Measurements from ENCODE around the gene SFMBT1.

The SFMBT1 gene

GRCh38 chr3:53071882-53072431 lies 26.1 kb upstream of the SFMBT1 start:
- Histone ChIP-seq H3K9ac (ENCODE audit: low read depth, low read length, poor library complexity, severe bottlenecking) (peak overlapping the region; percentile 55), H3K9me2 (replicated peaks; ENCODE audit: low read depth, low read length) (no peaks in the 10 kb centered on the region), H3K4me2 (ENCODE audit: low read depth, low read length, poor library complexity, severe bottlenecking) (peak overlapping the region; percentile 85), H2AFZ (ENCODE audit: low read length) (peak overlapping the region; percentile 97), H3K9me3 (ENCODE audit: insufficient read depth, low read depth, low read length) (no peaks in the 10 kb centered on the region), H4K20me1 (ENCODE audit: insufficient read depth, low read length, poor library complexity, severe bottlenecking) (no peaks in the 10 kb centered on the region), H3K27me3 (ENCODE audit: insufficient read depth, low read length, poor library complexity, severe bottlenecking) (no peaks in the 10 kb centered on the region), H3K36me3 (ENCODE audit: insufficient read depth, low read length) (no peaks in the 10 kb centered on the region), H3F3A (ENCODE audit: low read depth) (no peaks in the 10 kb centered on the region), H3K4me1 (ENCODE audit: insufficient read depth, low read length, poor library complexity, severe bottlenecking) (peaks cover 10% of the 10 kb centered on the region), H3K79me2 (ENCODE audit: insufficient read depth, low read length) (no peaks in the 10 kb centered on the region), H3K4me3 (ENCODE audit: low read length, poor library complexity, severe bottlenecking) (peak overlapping the region; percentile 70)
- TF ChIP-seq CTCF (conservative IDR thresholded peaks at IDR 0.05; ENCODE audit: low read length): no peak
- no peak for TF ChIP-seq EZH2phosphoT487 (IDR thresholded peaks at IDR 0.05; ENCODE audit: borderline replicate concordance)

- Histone ChIP-seq H4K20me1 (ENCODE audit: insufficient read depth, low read length, poor library complexity, severe bottlenecking) (no peaks in the 10 kb centered on the region), H3K4me3 (ENCODE audit: low read length, poor library complexity, severe bottlenecking) (no peak overlapping the region), H3K9ac (ENCODE audit: low read depth, low read length, poor library complexity, severe bottlenecking) (no peak overlapping the region), H3K4me2 (ENCODE audit: low read depth, low read length, poor library complexity, severe bottlenecking) (no peak overlapping the region), H2AFZ (ENCODE audit: low read length) (no peak overlapping the region), H3K9me2 (replicated peaks; ENCODE audit: low read depth, low read length) (no peaks in the 10 kb centered on the region), H3F3A (ENCODE audit: low read depth) (no peaks in the 10 kb centered on the region), H3K9me3 (ENCODE audit: insufficient read depth, low read depth, low read length) (no peaks in the 10 kb centered on the region), H3K27me3 (ENCODE audit: insufficient read depth, low read length, poor library complexity, severe bottlenecking) (no peaks in the 10 kb centered on the region), H3K36me3 (ENCODE audit: insufficient read depth, low read length) (no peaks in the 10 kb centered on the region), H3K4me1 (ENCODE audit: insufficient read depth, low read length, poor library complexity, severe bottlenecking) (peaks cover 10% of the 10 kb centered on the region), H3K79me2 (ENCODE audit: insufficient read depth, low read length) (no peaks in the 10 kb centered on the region)
- TF ChIP-seq CTCF (conservative IDR thresholded peaks at IDR 0.05; ENCODE audit: low read length) (no peak), EZH2phosphoT487 (IDR thresholded peaks at IDR 0.05; ENCODE audit: borderline replicate concordance) (no peak)
Measured at GRCh38 chr3:53069422-53070068, 23.7 kb upstream of the SFMBT1 start.

- no peaks in the 10 kb centered on the region for H4K20me1 ChIP-seq (ENCODE audit: insufficient read depth, low read length, poor library complexity, severe bottlenecking)
- no peaks in the 10 kb centered on the region for H3K27me3 ChIP-seq (ENCODE audit: insufficient read depth, low read length, poor library complexity, severe bottlenecking)
- TF ChIP-seq CTCF (conservative IDR thresholded peaks at IDR 0.05; ENCODE audit: low read length) (no peak), EZH2phosphoT487 (IDR thresholded peaks at IDR 0.05; ENCODE audit: borderline replicate concordance) (no peak)
- H3K9me3 ChIP-seq (ENCODE audit: insufficient read depth, low read depth, low read length): no peaks in the 10 kb centered on the region
- no peaks in the 10 kb centered on the region for H3K36me3 ChIP-seq (ENCODE audit: insufficient read depth, low read length)
- H3K9me2 ChIP-seq (replicated peaks; ENCODE audit: low read depth, low read length): no peaks in the 10 kb centered on the region
- no peaks in the 10 kb centered on the region for H3F3A ChIP-seq (ENCODE audit: low read depth)
- H3K4me1 ChIP-seq (ENCODE audit: insufficient read depth, low read length, poor library complexity, severe bottlenecking): peaks cover 10% of the 10 kb centered on the region
- no peak overlapping the region for H3K4me3 ChIP-seq (ENCODE audit: low read length, poor library complexity, severe bottlenecking)
- no peaks in the 10 kb centered on the region for H3K79me2 ChIP-seq (ENCODE audit: insufficient read depth, low read length)
- H2AFZ ChIP-seq (ENCODE audit: low read length): no peak overlapping the region
- no peak overlapping the region for H3K9ac ChIP-seq (ENCODE audit: low read depth, low read length, poor library complexity, severe bottlenecking)
- no peak overlapping the region for H3K4me2 ChIP-seq (ENCODE audit: low read depth, low read length, poor library complexity, severe bottlenecking)
Measured at GRCh38 chr3:53068176-53068575, 22.3 kb upstream of the SFMBT1 start.
